ENCODE measurements around the gene PHOSPHO2.

- TF ChIP-seq, protein P1, sequence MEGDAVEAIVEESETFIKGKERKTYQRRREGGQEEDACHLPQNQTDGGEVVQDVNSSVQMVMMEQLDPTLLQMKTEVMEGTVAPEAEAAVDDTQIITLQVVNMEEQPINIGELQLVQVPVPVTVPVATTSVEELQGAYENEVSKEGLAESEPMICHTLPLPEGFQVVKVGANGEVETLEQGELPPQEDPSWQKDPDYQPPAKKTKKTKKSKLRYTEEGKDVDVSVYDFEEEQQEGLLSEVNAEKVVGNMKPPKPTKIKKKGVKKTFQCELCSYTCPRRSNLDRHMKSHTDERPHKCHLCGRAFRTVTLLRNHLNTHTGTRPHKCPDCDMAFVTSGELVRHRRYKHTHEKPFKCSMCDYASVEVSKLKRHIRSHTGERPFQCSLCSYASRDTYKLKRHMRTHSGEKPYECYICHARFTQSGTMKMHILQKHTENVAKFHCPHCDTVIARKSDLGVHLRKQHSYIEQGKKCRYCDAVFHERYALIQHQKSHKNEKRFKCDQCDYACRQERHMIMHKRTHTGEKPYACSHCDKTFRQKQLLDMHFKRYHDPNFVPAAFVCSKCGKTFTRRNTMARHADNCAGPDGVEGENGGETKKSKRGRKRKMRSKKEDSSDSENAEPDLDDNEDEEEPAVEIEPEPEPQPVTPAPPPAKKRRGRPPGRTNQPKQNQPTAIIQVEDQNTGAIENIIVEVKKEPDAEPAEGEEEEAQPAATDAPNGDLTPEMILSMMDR (IDR thresholded peaks at IDR 0.05) = no peak
- TF ChIP-seq POLR2A (IDR thresholded peaks at IDR 0.05) = no peak
Observed at GRCh38 chr2:169715379-169716237, 21.3 kb downstream of the PHOSPHO2 start.
